GM18861 (cell line): ENCODE data around the gene FHOD1.

Experiments
- ATAC-seq: cut with Tn5 transposase; IDR thresholded peaks from one replicate; pipeline ENCODE4 v1.9.1; 2021; ENCODE audit not compliant: unreplicated experiment

Gene FHOD1

DNA sequence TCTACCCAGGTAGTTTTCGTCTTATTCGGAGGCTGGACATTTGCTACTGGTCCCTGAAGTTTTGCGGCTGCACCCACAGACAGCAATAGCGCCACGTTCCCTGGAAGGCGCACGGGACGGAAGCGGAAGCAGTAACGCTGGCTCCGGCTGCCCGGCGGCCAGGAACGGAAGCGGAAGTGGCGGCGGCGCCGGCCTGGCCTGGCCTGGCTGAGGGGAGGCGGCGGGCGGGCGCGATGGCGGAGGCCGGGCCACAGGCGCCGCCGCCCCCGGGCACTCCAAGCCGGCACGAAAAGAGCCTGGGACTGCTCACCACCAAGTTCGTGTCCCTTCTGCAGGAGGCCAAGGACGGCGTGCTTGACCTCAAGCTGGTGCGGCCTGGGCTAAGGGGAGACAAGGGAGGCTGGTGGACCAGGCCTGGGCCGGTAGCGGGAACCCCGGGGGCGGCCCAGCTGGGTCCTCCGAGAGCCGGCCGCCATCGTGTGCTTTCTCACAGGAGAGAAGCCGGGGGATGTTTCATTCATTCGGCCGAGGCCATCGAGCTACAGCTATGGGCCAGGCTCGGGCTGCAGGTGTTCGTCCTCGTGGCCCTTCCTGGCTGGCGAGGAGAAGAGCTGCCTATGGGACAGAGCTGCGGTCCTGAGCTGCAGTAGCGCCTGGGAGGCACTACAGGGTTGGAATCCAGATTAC is 55.1 kb downstream of the FHOD1 start, which contains the start of gene E2F4:
E2F4 (plus strand) TSS at position 161 of the 687 bp plus-strand sequence; CDS start at position 234, 73 bp downstream.
- peak; percentile 77 for ATAC-seq

DNA sequence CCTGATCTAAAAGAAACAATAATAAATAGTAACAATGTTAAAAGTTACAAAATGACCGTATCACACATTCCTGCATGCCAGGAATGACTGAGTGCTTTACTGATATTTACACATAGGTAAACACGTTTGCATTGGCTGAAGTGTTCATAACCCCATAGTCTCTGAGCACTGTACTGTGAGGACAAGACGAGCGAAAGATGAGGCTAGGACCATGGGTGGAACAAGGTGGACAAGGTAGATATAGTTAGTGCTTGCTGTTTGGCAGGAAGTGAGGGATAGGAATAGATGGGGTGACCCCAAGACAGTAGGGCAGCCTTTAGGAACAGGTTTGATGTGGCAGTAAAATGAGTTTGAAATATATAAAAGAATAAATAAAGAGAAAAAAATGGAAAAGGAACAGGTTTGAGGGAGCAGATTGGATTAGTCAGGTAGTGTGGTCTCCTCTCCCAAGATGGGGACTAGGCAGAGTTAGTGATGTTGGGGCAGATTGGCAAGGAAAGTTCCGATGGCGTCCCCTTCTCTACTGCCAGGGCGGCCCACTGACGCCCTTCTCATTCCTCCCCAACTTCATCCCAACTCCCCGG is 55.8 kb downstream of the FHOD1 start:
- ATAC-seq, result peak; percentile 10

- no peak for ATAC-seq
Observed at GRCh38 chr16:67190448-67191399, 56.6 kb downstream of the FHOD1 start.

- ATAC-seq, result no peak
Observed at GRCh38 chr16:67190041-67190440, 57.2 kb downstream of the FHOD1 start, which contains the start of gene EXOC3L1. EXOC3L1 (minus strand) TSS chr16:67190136; CDS start chr16:67189676, 460 bp downstream.

DNA sequence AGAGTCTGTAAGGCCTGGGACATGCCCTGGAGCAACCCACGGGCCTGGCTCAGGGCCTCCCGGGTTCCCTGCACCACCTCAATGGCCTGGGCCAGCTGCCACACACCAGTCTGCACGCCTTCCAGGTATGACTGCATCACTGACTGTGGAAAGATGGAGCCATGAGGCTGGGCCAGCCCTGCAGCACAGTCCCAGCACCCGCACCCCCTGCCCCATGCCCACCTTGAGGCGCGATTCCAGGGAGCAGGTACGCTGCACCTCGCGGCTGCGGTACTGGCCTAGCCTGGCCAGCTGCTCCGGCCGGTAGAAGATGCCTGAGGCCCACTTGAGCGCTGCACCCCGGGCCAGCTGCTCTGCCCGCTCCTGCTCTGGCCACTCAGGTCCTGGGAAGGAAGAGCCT is 58.5 kb downstream of the FHOD1 start:
- no peak for ATAC-seq

- ATAC-seq, result no peak
Observed at GRCh38 chr16:67188323-67188722, 59.0 kb downstream of the FHOD1 start.

GRCh38 chr16:67187175-67187890 is 59.9 kb downstream of the FHOD1 start:
- no peak for ATAC-seq

- ATAC-seq, result no peak
Observed at GRCh38 chr16:67186550-67186950, 60.7 kb downstream of the FHOD1 start.

DNA sequence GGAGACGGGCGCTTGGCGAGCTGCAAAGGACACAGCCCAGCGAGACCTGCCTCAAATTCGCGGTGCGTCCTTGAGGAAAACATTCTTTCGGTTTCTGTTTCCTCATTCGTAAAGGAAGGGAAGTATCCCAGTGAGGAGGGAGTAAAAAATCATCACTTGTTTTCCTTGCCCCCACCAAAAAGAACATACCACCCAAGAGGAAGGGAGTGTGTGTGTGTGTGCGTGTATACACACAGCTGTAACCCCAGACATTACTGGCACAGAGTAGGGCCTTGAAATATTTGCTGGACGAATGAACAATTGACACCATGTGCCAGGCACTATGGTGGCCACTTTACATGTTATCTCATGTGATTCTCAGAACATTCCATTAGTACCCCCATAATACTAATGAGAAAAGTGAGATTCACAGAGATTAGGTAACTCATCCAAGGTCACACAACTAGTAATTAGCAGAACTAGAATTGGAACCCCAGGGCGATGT is 61.6 kb downstream of the FHOD1 start:
- no peak for ATAC-seq

DNA sequence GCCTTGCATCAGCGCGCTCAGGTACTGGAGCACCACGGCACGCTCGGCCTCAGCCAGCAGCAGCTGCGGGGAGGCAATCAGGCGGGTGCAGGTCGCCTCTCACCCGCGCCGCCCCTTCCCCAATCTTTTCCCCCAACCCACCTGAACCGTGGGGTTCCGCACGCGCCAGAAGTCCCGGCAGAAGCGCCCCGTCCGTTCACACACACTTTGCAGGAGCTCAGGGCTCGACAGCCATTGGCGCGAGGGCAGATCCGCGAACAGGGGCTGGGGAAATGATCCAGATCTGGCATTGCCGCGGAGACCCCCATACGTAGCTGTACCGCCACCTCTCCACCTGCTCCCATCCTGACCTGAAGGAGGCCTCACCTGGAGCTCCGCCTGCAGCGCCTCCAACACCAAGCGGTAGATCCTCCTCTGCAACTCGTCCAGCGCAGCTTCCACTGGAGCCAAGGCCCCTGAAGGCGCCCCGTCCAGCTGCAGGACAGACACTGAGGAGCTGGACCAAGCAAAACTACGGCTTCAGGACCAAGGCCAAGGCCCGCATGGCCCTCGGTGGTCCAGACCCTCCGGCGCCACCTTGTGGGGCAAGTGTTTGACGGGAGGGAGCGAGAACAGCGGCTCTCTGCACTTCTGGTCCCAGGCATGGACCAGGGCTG is 62.2 kb downstream of the FHOD1 start:
- peak; percentile 27 for ATAC-seq

DNA sequence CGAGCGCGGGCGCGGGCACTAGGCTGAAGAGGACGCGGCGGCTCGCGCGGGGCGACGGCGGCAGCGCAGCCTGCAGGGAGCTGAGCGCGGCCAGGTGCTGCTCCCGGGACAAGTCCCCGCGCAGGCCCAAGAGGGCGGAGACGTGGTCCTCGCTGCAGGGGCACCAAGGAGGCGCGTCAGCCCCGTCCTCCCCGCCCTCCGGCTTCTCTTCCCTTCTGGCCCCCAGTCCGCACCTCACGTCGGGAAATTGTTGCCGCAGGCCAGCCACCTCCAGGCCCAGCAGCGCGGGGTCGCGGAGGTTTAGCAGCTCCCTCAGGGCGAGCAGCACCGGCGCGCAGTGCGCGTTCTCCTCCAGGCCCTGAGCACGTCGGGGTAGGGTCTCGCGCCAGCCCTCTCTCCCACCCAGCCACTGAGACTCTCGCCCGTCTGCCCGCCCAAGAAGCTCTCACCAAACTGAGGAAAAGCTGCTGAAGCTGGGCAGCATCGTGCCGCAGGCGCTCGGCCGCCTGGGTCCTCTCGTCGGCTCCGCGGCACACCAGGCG is 62.8 kb downstream of the FHOD1 start:
- ATAC-seq, result no peak

DNA sequence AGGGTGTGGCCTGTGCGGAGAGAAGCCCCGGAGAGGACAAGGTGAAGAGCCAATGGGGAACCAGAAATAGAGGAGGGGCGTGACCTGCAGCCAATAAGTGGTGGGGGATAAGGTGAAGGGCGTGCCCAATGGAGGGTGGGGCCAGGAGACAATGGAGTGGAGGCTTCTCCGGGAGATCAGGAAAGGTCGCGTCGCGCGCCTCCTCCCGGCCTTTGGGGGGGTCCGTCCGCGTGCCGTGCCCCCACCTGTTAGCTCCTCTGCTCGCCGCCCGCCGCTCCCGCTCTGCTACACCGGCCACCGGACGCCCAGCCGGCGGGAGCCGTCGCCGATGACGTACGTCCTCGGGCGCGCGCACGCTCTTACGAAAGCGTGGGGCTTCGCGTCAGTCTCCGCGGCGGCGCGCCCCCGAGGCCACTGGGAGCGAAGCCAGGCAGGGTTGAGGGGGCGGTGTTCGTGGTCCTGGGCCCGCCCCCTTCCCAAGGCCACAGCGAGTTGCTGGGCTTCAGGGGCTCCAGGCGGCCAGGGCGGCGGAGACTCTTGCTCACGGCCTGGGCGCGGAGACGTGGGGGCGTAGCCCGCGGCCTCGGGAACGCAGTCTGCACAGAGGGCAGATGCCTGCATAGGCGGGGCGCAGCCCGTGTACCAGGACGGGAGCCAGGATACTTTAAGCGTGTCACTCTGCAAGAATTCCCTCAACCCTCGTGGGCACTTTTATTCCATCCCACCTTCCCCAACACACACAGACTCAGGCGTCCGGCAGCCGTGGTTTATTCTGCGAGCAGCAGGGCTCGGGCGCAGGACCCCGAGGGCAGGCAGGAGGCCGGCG is 63.4 kb downstream of the FHOD1 start, which contains the start of gene MATCAP1:
MATCAP1 (minus strand) TSS at position 337 of the 826 bp plus-strand sequence. CDS start 3,353 bp downstream, outside the sequence.
- peak; percentile 71 for ATAC-seq

GRCh38 chr16:67183284-67183626 is 64.0 kb downstream of the FHOD1 start:
- ATAC-seq, result no peak

DNA sequence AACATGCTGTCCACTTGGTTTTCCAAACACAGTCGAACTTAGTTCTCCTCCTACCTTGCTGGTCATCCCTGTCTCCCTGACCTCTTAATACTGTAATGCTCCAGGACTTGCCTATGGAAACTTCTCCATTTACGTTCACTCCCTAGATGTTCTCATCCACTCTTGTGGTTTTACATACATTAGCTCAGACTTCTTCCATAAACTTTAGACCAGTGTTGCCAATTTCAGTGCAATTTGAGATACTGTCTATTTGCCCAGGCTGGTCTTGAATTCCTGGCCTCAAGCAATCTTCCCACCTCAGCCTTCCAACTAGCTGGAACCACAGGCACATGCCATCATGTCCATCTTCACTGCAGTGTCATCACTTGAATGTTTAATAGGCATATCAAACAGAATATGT is 65.0 kb downstream of the FHOD1 start:
- no peak for ATAC-seq

DNA sequence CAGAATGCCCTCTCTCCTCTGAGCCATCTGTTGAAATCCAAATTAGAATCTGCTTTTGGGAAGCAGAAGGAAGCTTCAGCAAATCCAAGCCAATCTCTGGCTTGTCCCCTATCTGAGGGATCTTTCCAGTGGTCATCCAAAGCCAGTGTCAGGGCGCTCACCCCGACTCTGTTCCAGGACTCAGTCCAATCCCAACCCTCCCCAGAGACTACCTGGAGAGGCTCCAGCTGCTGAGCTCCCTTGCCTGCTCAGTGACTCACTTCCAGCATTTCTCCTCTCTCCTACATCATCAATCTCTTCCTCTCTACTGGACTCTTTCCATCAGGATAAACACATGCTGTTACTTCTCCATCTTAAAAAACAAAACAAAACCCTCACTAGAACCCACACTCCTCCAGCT is 65.9 kb downstream of the FHOD1 start:
- ATAC-seq, result no peak

DNA sequence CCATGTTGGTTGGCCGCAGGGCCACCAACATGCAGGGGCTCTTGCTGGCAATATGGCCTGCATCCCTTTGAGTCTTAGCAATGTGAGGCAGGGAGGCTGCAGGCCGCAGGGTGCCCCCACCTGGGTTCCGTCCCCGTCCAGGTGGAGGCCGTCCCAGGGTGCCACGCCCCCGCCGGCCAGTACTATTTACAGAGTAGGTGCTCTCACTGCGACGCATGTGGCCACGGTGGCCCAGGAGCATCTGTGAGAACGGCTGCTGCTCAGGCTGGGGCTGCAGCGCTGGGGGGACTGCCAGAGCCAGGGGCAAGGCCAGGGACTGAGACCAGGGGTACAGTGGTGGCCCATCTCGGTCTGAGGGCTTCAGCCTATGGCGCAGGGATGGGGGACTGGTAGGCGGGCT is 67.1 kb downstream of the FHOD1 start:
- no peak for ATAC-seq

DNA sequence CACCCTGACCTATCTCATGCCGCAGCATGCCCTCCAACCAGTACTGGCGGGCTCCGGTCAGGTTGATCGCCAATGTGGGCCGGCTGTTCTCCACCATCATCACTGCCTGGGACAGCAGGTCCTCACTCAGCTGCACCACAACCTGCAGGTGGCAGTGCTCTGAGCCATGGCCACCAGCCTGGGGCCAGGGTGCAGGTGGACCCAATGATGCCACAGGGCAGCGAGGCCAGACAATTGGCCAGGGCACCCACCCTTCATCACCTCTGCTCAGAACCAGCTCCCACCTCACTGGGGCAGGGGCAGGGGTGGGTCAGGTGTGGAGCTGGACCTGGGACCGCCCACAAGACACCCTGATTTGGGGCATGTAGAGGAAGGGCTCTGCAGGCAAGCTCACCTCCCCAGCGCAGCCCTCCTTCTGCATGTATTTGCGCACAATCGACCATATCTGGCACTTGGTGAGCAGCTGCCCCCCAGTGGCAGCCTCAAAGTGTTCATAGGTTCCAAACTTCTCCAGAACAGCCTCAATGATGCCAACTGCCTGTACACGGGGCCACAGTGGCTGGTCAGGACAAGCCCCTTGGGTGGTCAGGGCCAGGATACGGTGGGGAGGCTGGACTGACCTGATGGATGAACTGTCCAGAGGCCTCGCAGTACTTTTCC is 67.7 kb downstream of the FHOD1 start:
- ATAC-seq, result no peak
